ENCODE data around the gene GALNT16. TPM values are rescaled to one million over a fixed set of nuclear protein-coding genes. Genes with fewer than 3 reads are reported as not detected.

The GALNT16 gene
- polyA plus RNA-seq, 1 donor (not counting 4 experiments of a cell fraction or from before 2014, with no cell fraction given) = not detected

- no peak for FAIRE-seq
- Histone ChIP-seq H3K4me3 (ENCODE audit: control insufficient read depth in 2 of 3, extremely low read depth in 1 of 3, insufficient read depth in 2 of 3, low read depth in 1 of 3, low read length in 3 of 3) (no peak overlapping the region), H3K4me2 (ENCODE audit: control insufficient read depth, extremely low read depth, insufficient read depth, low read depth, low read length) (peak overlapping the region; percentile 69)
Measured at GRCh38 chr14:69260861-69261564, 1.1 kb downstream of the GALNT16 start.

GRCh38 chr14:69261761-69262331 lies 1.9 kb downstream of the GALNT16 start:
- Histone ChIP-seq H3K36me3 (ENCODE audit: control insufficient read depth in 2 of 2, extremely low read depth in 1 of 2, insufficient read depth in 2 of 2, low read length in 2 of 2) (no peaks in the 10 kb centered on the region), H3K79me2 (ENCODE audit: control insufficient read depth, insufficient read depth, low read length) (no peaks in the 10 kb centered on the region), H3K4me1 (ENCODE audit: control insufficient read depth, extremely low read depth, insufficient read depth, low read length) (peaks cover 3% of the 10 kb centered on the region), H2AFZ (ENCODE audit: control insufficient read depth, low read length) (no peak overlapping the region), H3K9me3 (ENCODE audit: control insufficient read depth, low read depth, low read length) (no peaks in the 10 kb centered on the region), H3K9ac (ENCODE audit: control insufficient read depth, extremely low read depth, insufficient read depth, low read length) (no peak overlapping the region), H3K9me1 (ENCODE audit: control insufficient read depth, extremely low read depth, insufficient read depth, low read length) (no peaks in the 10 kb centered on the region), H4K20me1 (ENCODE audit: control insufficient read depth, extremely low read depth, insufficient read depth, low read length) (no peaks in the 10 kb centered on the region), H3K27me3 (ENCODE audit: control insufficient read depth, extremely low read depth, insufficient read depth, low read length) (peaks cover 71% of the 10 kb centered on the region), H3K4me3 (ENCODE audit: control insufficient read depth in 2 of 3, extremely low read depth in 1 of 3, insufficient read depth in 2 of 3, low read depth in 1 of 3, low read length in 3 of 3) (no peak overlapping the region), H3K27ac (ENCODE audit: control insufficient read depth, insufficient read depth, low read length) (no peak overlapping the region), H3K4me2 (ENCODE audit: control insufficient read depth, extremely low read depth, insufficient read depth, low read depth, low read length) (no peak overlapping the region)
- no peak for DNase-seq (ENCODE audit: low read depth, low spot score)
- TF ChIP-seq CTCF (optimal IDR thresholded peaks at IDR 0.05 in 1 of 3, IDR thresholded peaks at IDR 0.05 in 1 of 3, conservative IDR thresholded peaks at IDR 0.05 in 1 of 3; ENCODE audit: extremely low read depth in 1 of 3, insufficient read depth in 2 of 3, low read length in 3 of 3) (no peak), EZH2 (IDR thresholded peaks at IDR 0.05; ENCODE audit: low read length) (peak; percentile 6)
- FAIRE-seq = no peak
- dilution Hi-C loops (cut with MboI; ENCODE audit: extremely low pct_ligation_motif_present, low sequenced_read_pairs) = no loop called here

More at GRCh38 chr14:69260861-69261564, 1.1 kb downstream of the GALNT16 start:
- Histone ChIP-seq H3K36me3 (ENCODE audit: control insufficient read depth in 2 of 2, extremely low read depth in 1 of 2, insufficient read depth in 2 of 2, low read length in 2 of 2) (no peaks in the 10 kb centered on the region), H3K4me1 (ENCODE audit: control insufficient read depth, extremely low read depth, insufficient read depth, low read length) (peaks cover 3% of the 10 kb centered on the region), H3K9ac (ENCODE audit: control insufficient read depth, extremely low read depth, insufficient read depth, low read length) (no peak overlapping the region), H3K9me1 (ENCODE audit: control insufficient read depth, extremely low read depth, insufficient read depth, low read length) (no peaks in the 10 kb centered on the region), H2AFZ (ENCODE audit: control insufficient read depth, low read length) (no peak overlapping the region), H4K20me1 (ENCODE audit: control insufficient read depth, extremely low read depth, insufficient read depth, low read length) (no peaks in the 10 kb centered on the region), H3K79me2 (ENCODE audit: control insufficient read depth, insufficient read depth, low read length) (no peaks in the 10 kb centered on the region), H3K27ac (ENCODE audit: control insufficient read depth, insufficient read depth, low read length) (no peak overlapping the region), H3K27me3 (ENCODE audit: control insufficient read depth, extremely low read depth, insufficient read depth, low read length) (peaks cover 76% of the 10 kb centered on the region), H3K9me3 (ENCODE audit: control insufficient read depth, low read depth, low read length) (no peaks in the 10 kb centered on the region)
- TF ChIP-seq EZH2 (IDR thresholded peaks at IDR 0.05; ENCODE audit: low read length) (peak; percentile 89), CTCF (optimal IDR thresholded peaks at IDR 0.05 in 1 of 3, IDR thresholded peaks at IDR 0.05 in 1 of 3, conservative IDR thresholded peaks at IDR 0.05 in 1 of 3; ENCODE audit: extremely low read depth in 1 of 3, insufficient read depth in 2 of 3, low read length in 3 of 3) (peak in 2 of 3 experiments; percentile 61 to 64)
- no peak for DNase-seq (ENCODE audit: low read depth, low spot score)
- dilution Hi-C loops (cut with MboI; ENCODE audit: extremely low pct_ligation_motif_present, low sequenced_read_pairs) = no loop called here
